ENCODE measurements around the gene TM9SF1. TPM values are rescaled to one million over a fixed set of nuclear protein-coding genes. Genes with fewer than 3 reads are reported as not detected.

Gene TM9SF1
- total and polyA plus RNA-seq, 2 of the 13 experiments (the other 11 are each of a cell fraction or from before 2014, with no cell fraction given) = 83.2 to 110 TPM

DNA sequence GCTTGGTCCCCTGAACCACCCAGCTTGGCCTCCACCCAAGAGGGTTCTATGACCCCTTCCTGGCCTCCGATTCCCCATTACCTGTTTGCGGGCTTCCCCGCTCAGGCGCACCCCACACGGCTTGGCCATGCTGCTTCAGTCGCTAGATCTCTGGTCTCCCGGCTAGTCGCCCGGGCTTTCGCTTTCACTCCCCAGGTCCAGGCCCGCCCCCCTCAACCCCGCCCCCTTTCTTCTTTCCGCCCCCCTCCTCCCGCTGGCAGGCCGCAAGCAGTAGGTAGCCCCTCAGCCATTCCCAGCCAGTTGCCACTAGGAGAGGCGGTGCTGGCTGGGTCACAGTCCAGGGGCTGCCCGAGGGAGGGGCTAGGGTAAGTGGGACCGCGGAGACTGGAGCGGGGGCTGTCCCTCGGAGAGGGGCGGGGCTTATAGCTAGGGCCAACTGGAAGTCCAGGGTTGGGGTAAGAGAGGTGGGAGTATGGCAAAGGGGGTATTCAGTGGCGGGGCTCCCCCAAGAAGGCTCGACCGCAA lies 48.7 kb downstream of the TM9SF1 start, which contains the start of gene PSME2 (continued):
- TF ChIP-seq ELF3 (CRISPR knock-in tag; IDR thresholded peaks at IDR 0.05) (peak; percentile 43; the same call in 1 of the 2 replicates), JARID2 (CRISPR knock-in tag; IDR thresholded peaks at IDR 0.05; ENCODE audit: insufficient replicate concordance) (no peak), ZBTB42 (CRISPR knock-in tag; IDR thresholded peaks at IDR 0.05) (no peak; the same call in 1 of the 2 replicates), RFX5 (IDR thresholded peaks at IDR 0.05; ENCODE audit: low read depth, low read length) (no peak), ZNF367 (CRISPR knock-in tag; IDR thresholded peaks at IDR 0.05; ENCODE audit: borderline replicate concordance) (no peak), ZSCAN30 (CRISPR knock-in tag; IDR thresholded peaks at IDR 0.05) (no peak), POLR2A (IDR thresholded peaks at IDR 0.05; ENCODE audit: insufficient read depth in 1 of 2, low read depth in 2 of 2, low read length in 2 of 2) (peak in 1 of 2 experiments; percentile 76; a peak in 2 of 4 replicates), MEIS2 (CRISPR knock-in tag; IDR thresholded peaks at IDR 0.05) (peak; percentile 71; the same call in 1 of the 2 replicates), NFIB (CRISPR knock-in tag; IDR thresholded peaks at IDR 0.05; ENCODE audit: borderline replicate concordance) (no peak), ZNF792 (CRISPR knock-in tag; IDR thresholded peaks at IDR 0.05) (peak; percentile 14; the same call in 1 of the 2 replicates), SRY (CRISPR knock-in tag; IDR thresholded peaks at IDR 0.05) (no peak), ZNF34 (CRISPR knock-in tag; IDR thresholded peaks at IDR 0.05; ENCODE audit: borderline replicate concordance) (no peak), ZIK1 (CRISPR knock-in tag; IDR thresholded peaks at IDR 0.05; ENCODE audit: borderline replicate concordance, low read depth) (peak; percentile 81), PLRG1 (conservative IDR thresholded peaks at IDR 0.05) (no peak), ZNF75D (CRISPR knock-in tag; IDR thresholded peaks at IDR 0.05; ENCODE audit: borderline replicate concordance) (no peak), MAFK (conservative IDR thresholded peaks at IDR 0.05 in 1 of 2, IDR thresholded peaks at IDR 0.05 in 1 of 2; ENCODE audit: low read length in 2 of 2) (no peak), ZNF124 (CRISPR knock-in tag; IDR thresholded peaks at IDR 0.05) (no peak; the same call in 1 of the 2 replicates), ADNP (CRISPR knock-in tag; IDR thresholded peaks at IDR 0.05) (no peak), NFKBIZ (CRISPR knock-in tag; IDR thresholded peaks at IDR 0.05) (peak; percentile 14; the same call in 1 of the 2 replicates), FOXA3 (CRISPR knock-in tag; IDR thresholded peaks at IDR 0.05) (no peak), ZFAT (CRISPR knock-in tag; conservative IDR thresholded peaks at IDR 0.05) (no peak)
- TF ChIP-seq, protein P1, sequence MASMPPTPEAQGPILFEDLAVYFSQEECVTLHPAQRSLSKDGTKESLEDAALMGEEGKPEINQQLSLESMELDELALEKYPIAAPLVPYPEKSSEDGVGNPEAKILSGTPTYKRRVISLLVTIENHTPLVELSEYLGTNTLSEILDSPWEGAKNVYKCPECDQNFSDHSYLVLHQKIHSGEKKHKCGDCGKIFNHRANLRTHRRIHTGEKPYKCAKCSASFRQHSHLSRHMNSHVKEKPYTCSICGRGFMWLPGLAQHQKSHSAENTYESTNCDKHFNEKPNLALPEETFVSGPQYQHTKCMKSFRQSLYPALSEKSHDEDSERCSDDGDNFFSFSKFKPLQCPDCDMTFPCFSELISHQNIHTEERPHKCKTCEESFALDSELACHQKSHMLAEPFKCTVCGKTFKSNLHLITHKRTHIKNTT (CRISPR knock-in tag; IDR thresholded peaks at IDR 0.05) = no peak
- TF ChIP-seq, protein P2, sequence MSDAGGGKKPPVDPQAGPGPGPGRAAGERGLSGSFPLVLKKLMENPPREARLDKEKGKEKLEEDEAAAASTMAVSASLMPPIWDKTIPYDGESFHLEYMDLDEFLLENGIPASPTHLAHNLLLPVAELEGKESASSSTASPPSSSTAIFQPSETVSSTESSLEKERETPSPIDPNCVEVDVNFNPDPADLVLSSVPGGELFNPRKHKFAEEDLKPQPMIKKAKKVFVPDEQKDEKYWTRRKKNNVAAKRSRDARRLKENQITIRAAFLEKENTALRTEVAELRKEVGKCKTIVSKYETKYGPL (CRISPR knock-in tag; IDR thresholded peaks at IDR 0.05) = no peak
- TF ChIP-seq, protein P3, sequence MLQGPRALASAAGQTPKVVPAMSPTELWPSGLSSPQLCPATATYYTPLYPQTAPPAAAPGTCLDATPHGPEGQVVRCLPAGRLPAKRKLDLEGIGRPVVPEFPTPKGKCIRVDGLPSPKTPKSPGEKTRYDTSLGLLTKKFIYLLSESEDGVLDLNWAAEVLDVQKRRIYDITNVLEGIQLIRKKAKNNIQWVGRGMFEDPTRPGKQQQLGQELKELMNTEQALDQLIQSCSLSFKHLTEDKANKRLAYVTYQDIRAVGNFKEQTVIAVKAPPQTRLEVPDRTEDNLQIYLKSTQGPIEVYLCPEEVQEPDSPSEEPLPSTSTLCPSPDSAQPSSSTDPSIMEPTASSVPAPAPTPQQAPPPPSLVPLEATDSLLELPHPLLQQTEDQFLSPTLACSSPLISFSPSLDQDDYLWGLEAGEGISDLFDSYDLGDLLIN (CRISPR knock-in tag; IDR thresholded peaks at IDR 0.05; ENCODE audit: borderline replicate concordance) = no peak
- TF ChIP-seq, protein P4, sequence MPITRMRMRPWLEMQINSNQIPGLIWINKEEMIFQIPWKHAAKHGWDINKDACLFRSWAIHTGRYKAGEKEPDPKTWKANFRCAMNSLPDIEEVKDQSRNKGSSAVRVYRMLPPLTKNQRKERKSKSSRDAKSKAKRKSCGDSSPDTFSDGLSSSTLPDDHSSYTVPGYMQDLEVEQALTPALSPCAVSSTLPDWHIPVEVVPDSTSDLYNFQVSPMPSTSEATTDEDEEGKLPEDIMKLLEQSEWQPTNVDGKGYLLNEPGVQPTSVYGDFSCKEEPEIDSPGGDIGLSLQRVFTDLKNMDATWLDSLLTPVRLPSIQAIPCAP (CRISPR knock-in tag; IDR thresholded peaks at IDR 0.05; ENCODE audit: low read depth) = peak; percentile 84
- TF ChIP-seq, protein P5, sequence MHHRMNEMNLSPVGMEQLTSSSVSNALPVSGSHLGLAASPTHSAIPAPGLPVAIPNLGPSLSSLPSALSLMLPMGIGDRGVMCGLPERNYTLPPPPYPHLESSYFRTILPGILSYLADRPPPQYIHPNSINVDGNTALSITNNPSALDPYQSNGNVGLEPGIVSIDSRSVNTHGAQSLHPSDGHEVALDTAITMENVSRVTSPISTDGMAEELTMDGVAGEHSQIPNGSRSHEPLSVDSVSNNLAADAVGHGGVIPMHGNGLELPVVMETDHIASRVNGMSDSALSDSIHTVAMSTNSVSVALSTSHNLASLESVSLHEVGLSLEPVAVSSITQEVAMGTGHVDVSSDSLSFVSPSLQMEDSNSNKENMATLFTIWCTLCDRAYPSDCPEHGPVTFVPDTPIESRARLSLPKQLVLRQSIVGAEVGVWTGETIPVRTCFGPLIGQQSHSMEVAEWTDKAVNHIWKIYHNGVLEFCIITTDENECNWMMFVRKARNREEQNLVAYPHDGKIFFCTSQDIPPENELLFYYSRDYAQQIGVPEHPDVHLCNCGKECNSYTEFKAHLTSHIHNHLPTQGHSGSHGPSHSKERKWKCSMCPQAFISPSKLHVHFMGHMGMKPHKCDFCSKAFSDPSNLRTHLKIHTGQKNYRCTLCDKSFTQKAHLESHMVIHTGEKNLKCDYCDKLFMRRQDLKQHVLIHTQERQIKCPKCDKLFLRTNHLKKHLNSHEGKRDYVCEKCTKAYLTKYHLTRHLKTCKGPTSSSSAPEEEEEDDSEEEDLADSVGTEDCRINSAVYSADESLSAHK (CRISPR knock-in tag; IDR thresholded peaks at IDR 0.05; ENCODE audit: borderline replicate concordance) = 0 out of 2 replicates have a peak, but pooled peaks have one; percentile 75
